ENCODE results near the gene SPATA24. TPM values are rescaled to one million over a fixed set of nuclear protein-coding genes. Genes with fewer than 3 reads are reported as not detected.
"Not testable (repeated sequence)": the region's sequence is repeated elsewhere in the genome, so short reads cannot be mapped to it uniquely, and the experiment has no call there.

SPATA24 gene
- total RNA-seq, 6 experiments from 2014 or later = 4.0 to 6.9 (median 5.2) TPM

- Mint-ChIP-seq H3K9me3 (no peaks in the 10 kb centered on the region), H3K27ac (peak overlapping the region; percentile 90), H3K4me3 (peak overlapping the region; percentile 39; the same call in 1 of the 2 replicates), H3K4me1 (ENCODE audit: low read depth) (peaks cover 24% of the 10 kb centered on the region), H3K27me3 (ENCODE audit: insufficient read depth) (no peaks in the 10 kb centered on the region), H3K36me3 (ENCODE audit: low read depth) (peaks cover 5% of the 10 kb centered on the region; the same call in 1 of the 2 replicates)
- DNase-seq = peak; percentile 14
- TF ChIP-seq CTCF (IDR thresholded peaks at IDR 0.05) = no peak
Measured at GRCh38 chr5:139410993-139411828, 7.3 kb upstream of the SPATA24 start.

DNA sequence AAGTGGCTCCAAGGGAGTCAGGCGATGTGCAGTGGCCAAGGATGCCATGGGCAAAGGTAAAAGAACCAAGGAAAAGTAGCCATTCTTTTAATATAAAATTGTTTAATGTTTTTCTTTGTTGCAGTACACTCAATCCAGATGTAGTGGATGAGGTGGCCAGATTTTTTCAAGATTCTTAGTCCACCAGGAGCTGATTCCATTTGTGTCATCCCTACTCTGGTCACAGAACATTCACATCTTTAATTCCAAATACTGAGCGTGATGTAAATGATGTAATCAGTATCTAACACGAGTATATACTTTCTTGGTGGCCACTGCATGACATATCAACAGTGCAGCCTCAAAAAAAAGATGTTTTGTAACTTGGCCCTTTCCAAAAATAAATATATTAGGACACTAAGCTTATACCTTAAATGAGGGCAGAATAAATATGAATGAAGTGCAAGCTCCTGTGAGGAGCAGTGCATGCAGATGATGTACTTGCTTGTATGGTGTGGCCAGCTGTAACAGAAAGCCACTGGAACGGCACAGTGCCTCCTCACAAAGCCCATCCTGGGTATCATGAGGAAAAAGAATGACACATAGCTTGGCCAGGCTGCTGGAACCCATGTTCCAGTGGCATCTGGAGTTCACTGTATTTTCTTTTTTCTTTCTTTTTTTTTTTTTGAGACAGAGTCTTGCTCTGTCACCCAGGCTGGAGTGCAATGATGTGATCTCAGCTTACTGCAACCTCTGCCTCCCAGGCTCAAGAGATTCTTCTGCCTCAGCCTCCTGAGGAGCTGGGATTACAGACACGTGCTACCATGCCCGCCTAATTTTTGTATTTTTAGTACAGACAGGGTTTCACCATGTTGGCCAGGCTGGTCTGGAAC is 6.5 kb upstream of the SPATA24 start:
- no peaks in the 10 kb centered on the region for H3K27me3 Mint-ChIP-seq (ENCODE audit: insufficient read depth)
- H3K9me3 Mint-ChIP-seq = no peaks in the 10 kb centered on the region
- DNase-seq = no peak
- TF ChIP-seq CTCF (IDR thresholded peaks at IDR 0.05) = no peak
- 0 out of 2 replicates have a peak, but pooled peaks cover 5% of the 10 kb centered on the region for H3K36me3 Mint-ChIP-seq (ENCODE audit: low read depth)
- no peak overlapping the region for H3K4me3 Mint-ChIP-seq
- peak overlapping the region; percentile 90 for H3K27ac Mint-ChIP-seq
- H3K4me1 Mint-ChIP-seq (ENCODE audit: low read depth) = peaks cover 24% of the 10 kb centered on the region

DNA sequence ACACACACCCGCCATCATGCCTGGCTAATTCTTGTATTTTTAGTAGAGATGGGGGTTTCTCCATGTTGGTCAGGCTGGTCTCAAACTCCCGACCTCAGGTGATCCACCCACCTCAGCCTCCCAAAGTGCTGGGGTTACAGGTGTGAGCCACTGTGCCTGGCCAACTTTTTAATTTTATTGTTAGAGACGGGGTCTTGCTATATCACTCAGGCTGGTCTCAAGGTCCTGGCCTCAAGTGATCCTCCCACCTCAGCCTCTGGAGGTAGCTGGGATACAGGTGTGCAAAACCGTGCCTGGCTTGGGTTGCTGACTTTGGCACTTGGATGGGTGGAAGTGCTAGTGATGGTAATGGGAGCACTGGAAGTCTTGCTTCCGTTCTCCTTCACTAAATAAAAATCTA is 5.2 kb upstream of the SPATA24 start:
- DNase-seq; H3K9me3 Mint-ChIP-seq; H3K27ac Mint-ChIP-seq; H3K36me3 Mint-ChIP-seq (ENCODE audit: low read depth); H3K27me3 Mint-ChIP-seq (ENCODE audit: insufficient read depth); H3K4me3 Mint-ChIP-seq: not testable (repeated sequence)
- H3K4me1 Mint-ChIP-seq (ENCODE audit: low read depth) = peaks cover 30% of the 10 kb centered on the region

DNA sequence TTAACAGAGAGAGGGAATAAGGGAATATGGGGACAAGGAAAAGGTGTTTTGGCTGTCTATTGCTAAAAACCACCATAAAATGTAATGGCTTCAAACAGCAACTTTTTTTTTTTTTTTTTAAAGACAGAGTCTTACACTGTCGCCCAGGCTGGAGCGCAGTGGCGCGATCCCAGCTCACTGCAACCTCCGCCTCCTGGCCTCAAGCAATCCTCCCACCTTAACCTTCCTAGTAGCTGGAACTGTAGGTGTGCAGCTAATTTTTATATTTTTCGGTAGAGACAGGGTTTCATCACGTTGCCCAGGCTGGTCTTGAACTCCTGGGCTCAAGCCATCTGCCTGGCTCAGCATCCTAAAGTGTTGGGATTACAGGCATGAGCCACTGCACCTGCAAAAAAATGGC is 4.3 kb upstream of the SPATA24 start:
- no peak overlapping the region for H3K4me3 Mint-ChIP-seq
- no peak overlapping the region for H3K27ac Mint-ChIP-seq

GRCh38 chr5:139407517-139407916 is 3.6 kb upstream of the SPATA24 start:
- TF ChIP-seq CTCF (IDR thresholded peaks at IDR 0.05) = no peak
- DNase-seq = no peak
- no peaks in the 10 kb centered on the region for H3K9me3 Mint-ChIP-seq
- no peak overlapping the region for H3K27ac Mint-ChIP-seq
- H3K4me3 Mint-ChIP-seq = no peak overlapping the region
- peaks cover 43% of the 10 kb centered on the region for H3K4me1 Mint-ChIP-seq (ENCODE audit: low read depth)
- H3K36me3 Mint-ChIP-seq (ENCODE audit: low read depth) = no peaks in the 10 kb centered on the region
- H3K27me3 Mint-ChIP-seq (ENCODE audit: insufficient read depth) = peaks cover 1% of the 10 kb centered on the region

More for the DNA sequence above, 4.3 kb upstream of the SPATA24 start:
- Mint-ChIP-seq H3K36me3 (ENCODE audit: low read depth) (0 out of 2 replicates have a peak, but pooled peaks cover 5% of the 10 kb centered on the region), H3K9me3 (no peaks in the 10 kb centered on the region), H3K4me1 (ENCODE audit: low read depth) (peaks cover 36% of the 10 kb centered on the region), H3K27me3 (ENCODE audit: insufficient read depth) (no peaks in the 10 kb centered on the region; the same call in 1 of the 2 replicates)
- TF ChIP-seq CTCF (IDR thresholded peaks at IDR 0.05) = no peak
- DNase-seq = no peak
